ENCODE data around the gene ACAP3.
A peak's percentile ranks its signal among the peaks of the same experiment; 100 is the strongest.

The ACAP3 gene, protein sequence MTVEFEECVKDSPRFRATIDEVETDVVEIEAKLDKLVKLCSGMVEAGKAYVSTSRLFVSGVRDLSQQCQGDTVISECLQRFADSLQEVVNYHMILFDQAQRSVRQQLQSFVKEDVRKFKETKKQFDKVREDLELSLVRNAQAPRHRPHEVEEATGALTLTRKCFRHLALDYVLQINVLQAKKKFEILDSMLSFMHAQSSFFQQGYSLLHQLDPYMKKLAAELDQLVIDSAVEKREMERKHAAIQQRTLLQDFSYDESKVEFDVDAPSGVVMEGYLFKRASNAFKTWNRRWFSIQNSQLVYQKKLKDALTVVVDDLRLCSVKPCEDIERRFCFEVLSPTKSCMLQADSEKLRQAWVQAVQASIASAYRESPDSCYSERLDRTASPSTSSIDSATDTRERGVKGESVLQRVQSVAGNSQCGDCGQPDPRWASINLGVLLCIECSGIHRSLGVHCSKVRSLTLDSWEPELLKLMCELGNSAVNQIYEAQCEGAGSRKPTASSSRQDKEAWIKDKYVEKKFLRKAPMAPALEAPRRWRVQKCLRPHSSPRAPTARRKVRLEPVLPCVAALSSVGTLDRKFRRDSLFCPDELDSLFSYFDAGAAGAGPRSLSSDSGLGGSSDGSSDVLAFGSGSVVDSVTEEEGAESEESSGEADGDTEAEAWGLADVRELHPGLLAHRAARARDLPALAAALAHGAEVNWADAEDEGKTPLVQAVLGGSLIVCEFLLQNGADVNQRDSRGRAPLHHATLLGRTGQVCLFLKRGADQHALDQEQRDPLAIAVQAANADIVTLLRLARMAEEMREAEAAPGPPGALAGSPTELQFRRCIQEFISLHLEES

DNA sequence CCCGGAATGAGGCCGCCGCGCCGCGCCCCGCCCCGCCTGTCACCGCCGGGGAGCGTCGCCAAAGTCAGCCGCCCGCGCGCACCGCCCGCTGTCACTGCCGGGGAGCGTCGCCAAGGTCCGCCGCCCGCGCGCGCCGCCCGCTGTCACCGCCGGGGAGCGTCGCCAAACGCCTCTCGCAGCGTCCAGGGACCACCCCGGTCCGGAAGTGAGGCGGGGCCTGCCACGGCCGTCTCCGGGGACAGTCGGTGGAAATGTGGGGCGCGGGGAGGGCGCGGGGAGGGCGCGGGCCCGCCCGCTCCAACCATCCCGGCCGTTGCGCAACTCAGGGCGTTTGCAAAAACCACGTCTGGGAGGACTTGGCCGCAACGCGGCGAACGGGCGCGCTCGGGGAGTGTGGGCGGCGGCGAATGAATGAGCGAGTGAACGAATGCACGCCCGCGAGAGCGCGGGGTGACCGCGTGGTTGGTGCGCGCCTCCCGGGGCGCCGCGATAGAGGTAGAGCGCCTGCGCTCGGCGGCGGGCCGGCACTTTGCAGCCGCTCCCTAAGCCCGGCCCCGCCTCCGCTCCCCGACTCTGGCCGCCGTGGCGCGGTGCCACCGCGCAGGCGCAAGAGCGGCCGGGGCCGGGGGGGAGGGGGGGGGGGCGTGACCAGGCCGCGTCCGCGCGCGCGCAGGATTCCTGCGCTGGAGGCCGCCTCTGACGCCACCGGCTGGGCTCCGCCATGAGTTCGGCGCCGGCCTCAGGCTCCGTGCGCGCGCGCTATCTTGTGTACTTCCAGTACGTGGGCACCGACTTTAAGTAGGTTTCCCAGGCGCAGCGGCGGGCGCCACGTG, at the start of gene ACAP3, which contains the start of gene PUSL1:
Gene ACAP3, minus strand, starts transcription at position 8 of the 833 bp plus-strand sequence. CDS start 115 bp downstream, outside the sequence.
Gene PUSL1, plus strand, starts transcription at position 675 of the 833 bp plus-strand sequence. Its CDS starts 47 bp downstream, at position 722.
- peak; percentile 91 for DNase-seq

DNA sequence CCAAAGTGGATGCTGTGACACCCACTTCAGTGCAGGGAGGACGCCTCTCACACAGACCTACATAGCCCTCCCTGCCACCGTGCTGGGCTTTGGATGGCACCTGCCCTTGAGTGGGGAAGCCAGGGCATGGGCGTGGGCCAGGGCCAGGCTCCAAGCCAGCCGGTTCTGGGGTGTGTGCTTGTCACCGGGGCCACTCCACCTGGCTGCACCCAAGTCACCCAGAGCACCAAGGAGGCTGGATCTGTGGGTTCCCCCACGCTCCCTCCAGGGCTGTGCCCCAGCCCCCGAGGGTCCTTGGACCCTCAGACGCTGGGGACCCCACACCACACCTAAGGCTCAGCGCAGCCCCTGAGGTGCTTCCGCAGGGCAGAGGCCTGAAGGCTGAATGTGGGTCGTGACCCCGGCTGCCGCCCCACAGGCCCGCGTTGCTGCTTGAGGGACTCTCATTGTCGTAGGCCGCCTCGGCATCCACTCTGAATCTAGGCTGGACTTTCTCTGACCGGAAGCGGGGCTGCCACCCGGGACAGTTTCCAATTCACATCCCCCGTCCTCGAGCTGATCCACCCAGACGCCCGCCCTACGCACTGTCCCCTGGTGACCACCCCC, 49.2 kb upstream of the ACAP3 start:
- no peak for DNase-seq

DNA sequence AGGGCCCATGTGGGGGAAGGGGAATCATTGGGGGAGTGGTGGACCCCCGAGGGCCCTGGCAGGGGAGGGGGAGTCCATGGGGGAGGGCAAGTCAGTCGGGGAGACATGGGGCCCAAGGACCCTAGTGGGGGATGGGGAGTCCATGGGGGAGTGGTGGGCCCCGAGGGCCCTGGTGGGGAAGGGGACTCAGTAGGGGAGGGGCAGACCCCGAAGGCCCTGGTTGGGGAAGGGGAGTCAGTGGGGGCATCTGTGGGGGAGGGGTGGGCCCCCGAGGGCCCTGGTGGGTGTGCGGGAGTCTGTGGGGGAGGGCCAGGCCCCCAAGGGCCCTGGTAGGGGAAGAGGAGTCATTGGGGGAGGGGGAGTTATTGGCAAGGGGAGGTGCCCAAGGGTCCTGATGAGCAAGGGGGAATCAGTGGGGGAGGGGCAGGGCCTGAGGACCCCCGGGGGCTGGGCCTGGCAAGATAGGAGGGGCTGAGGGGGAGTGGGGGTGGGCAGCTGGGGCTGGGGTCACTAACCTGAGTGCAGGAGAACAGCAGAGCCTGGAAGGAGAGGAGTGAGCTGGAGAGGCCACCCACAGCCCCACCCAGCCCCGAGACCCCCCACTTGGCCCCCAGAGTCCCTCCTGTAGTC, 48.6 kb upstream of the ACAP3 start:
- DNase-seq, result no peak

DNA sequence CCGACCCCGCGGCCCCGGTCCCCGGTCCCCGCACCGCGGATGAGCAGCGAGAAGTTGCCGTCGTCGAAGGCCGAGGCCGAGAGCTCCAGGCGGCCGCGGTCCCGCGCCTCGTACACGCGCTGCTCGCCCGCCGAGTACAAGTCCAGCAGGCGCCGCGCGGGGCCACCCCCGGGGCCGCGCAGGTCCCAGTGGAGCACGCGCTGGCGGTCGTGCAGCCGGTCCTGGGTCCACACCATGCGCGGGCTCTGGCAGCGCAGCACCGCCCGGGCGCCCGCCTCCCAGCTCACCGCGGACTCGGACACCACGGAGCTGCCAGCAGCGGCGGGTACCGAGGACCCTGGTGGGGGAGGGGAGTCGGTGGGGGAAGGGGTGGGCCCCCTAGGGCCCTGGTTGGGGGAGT, 47.7 kb upstream of the ACAP3 start:
- DNase-seq, result no peak

DNA sequence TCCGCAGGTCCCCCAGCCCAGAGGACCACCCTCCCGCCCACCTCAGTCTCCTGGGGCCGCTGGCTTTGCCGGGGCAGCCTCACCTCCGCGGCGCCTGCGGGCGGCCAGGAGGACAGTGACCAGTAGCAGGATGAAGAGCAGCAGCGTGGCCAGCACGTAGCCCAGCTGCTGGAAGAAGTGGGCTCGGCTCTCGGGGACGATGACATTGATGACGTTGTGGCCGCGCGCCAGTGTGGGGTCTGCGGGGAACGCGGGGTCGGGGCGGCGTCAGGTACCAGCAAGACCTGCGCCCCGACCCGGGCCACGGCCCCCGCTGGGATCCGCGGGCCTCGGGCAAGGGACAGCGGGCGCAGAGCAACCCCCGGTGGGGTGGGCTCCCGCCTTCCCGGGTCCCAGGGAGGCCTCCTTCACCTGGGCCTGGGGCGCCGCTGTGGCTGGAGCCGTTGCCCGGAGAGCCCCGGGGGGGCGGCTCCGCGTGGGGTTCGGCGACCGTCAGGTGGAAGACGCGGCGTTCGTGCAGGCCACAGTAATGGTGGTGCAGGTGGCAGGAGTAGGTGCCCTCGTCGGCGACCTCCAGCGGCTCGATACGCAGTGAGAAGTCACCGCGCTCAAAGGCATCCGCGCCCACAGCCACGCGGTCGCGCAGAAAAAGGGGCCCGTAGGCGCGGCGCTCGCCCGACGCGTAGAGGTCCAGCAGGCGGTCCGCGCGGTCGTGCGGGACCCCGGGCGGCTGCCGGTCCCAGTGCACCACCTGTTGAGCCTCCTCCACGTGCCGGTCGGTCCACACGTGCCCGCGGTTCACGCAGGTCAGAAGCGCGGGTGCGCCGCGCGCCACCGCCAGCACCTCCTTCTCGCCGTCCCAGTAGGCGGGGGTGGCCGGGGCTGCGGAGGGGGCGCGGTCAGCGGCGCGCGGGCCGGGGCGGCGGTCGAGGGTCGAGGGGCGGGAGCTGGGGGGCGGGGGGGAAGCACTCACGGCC, 46.8 kb upstream of the ACAP3 start:
- no peak for DNase-seq

DNA sequence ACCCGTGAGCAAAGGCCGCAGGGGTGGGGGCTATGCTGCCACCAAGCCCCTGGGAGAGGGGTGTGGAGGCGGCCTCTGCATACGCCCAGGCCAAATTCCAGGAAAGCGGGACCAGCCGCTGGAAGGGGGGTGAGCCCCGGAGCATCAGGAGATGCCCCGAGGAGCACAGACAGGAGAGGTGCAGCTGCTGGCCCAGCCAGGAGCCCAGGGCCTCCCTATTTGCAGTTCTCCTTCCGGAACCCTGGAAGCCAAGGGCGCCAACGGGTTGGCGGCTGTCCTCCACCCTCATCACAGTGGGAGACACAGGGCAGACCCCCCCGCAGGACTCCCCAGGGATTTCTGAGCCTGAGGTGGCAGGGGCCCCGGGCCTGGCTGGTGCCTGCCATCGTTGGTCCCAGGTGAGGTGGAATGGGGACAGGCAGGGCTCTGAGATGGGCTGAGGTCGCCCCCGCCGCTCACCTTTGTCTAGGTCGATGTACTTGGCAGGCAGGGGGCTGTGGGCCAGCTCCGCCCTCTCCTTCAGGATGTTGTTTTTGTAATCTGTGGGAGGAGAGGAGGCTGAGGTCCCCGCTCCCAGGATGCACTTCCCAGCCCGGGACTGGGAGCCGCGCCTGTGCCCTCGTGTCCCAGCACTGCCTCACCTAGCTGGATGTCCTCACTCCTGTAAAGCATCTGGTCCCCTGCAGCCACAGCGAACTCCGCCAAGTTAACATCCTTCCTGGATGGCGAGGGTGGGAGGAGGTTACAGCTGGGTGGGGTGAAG, 45.8 kb upstream of the ACAP3 start:
- DNase-seq, result no peak

DNA sequence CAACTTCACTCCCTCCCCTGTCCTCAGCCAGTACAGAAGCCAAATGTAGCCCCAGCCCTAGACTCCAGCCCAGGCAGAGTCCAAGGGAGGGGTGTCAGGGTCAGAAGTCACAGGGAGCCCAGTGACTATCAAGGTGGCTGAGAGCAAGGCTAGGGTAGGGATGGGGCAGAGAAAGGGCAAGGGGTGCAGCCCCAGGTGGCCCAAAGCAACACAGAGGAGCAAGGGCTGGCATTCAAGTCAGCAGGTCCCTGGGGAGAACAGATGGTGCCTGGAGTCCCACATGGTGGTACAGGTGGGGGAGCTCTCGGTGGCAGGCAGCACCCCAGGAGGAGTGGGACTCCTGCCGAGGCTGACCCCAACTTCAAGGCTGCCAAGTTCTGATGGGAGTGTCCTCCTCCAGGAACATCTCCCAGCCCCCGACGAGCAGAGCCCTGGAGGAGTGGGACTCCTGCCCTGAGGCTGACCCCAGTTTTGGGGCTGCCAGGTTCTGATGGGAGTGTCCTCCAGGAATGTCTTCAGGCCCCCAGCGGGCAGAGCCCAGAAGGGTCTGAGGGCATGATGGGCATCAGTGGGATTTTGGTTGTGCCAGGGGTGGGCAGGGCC, 45.2 kb upstream of the ACAP3 start:
- no peak for DNase-seq

DNA sequence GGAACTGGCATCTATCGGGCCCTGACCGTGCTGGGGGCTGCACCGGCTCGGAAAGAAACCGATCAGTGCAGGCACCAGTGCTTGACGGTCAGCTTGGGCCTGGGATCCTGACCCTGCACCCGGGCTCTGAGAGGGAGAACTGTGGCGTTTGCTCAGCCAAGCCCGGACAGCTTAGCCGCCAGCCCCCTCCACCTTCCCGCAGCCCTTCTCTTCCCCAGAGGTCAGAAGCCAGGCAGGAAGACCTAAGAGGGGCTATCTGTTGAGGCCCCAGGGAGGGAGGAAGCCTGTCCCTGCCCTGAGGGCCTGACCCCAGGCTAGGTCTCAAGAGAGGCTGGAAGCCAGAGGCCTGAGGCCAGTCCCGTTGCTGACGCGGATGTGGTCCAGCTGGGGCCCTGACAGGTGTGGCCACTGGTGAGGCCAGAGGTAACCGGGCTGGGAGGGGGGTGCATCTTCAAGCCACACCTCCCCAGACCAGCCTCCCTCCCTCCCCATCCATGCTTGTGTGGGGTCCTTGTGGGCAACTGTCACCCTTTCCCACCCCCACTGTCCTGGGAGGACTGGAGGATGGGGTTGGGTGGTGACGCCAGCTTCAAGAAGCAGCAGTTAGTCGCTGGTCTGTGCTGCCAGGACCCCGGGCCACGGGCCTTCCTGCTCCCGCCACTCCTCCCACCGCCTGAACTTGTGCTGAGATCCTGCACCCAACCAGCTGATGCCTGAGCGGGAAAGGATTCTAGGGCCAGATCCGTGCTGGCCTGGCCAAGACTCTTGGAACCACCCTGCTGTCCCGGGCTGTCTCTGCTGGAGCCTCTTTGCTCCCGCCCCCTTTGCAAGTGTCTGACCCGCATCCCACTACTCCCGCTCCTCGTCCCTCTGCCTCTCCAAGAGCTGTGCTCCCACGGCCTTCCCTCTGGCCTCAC, 44.0 kb upstream of the ACAP3 start:
- no peak for DNase-seq

DNA sequence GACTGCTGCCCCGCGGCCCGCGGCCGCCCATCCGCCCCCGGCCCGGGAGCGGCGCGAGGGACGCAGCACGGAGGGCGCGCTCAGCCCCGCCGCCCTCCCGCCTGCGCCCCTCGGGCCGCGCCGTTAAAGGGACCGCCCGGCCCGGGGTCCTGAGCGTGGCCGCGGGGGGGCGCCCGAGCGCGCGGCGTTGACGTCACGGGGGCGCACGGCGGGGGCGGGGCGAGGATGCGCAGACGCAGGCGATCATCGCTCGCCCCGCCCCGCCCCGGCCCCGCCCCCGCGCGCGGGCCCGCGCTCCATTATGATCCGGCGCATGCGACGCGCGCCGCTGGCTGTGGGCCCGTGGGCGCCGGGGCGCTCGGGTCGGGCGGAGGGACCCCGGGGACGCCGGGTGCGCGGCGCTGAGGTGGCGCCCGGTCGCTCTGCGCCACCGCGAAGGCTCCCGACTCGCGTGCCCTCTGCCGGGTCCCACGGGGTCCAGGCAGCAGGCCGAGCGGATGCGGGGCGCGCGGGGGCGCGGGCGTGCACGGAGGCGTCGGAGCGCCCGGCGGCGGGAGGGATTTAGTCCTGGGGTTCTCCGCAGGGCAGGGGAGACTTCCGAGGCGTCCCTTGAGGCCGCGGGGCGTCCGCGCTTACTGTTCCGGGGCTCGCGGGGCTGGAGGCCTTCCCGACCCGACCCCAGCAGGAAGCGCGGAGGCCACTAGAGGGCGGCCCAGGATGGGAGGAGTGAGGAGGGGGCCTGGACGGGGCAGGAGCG, 41.7 kb upstream of the ACAP3 start, which contains the start of gene DVL1:
Gene DVL1, minus strand, starts transcription at position 163 of the 757 bp plus-strand sequence. CDS start 353 bp downstream, outside the sequence.
- no peak for DNase-seq

DNA sequence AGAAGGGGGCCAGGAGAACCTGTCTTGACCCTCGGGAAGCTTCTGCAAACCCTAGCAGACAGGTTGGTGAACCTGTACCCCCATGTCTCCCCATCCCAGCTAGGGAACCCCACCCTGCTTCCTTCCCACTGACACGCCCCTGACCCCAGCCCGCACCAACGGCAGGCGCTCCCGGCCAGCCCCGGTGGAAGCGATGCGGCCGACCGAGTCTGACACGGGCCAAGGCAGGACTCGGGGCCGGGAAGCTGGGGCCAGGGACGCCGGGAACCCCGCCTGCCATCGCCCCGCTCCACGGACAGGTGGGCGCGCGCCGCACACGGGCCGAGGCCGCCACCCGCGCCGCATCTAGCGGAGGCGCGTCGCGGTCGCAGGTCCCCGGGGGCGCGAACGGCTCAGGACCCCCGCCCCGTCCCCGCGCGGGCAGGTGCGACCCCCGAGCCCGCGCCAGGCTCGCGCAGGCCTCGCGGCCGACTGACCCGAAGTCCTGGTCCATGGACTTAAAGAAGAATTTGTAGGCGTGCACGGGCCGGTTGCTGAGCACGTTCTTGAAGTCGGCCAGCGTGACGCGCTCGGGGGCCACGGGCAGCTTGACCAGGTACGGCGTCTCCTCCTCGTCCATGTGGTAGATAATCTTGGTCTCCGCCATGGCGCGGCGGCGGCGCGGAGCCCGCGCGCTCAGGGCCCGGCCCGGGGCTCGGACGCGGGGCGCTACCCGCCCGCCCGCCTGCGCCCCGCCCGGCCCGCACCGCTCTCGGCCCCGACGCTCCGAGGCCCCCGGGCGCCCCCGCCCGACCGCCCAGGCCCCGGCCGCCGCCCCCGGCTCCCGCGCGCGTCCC, 40.9 kb upstream of the ACAP3 start:
- no peak for DNase-seq

DNA sequence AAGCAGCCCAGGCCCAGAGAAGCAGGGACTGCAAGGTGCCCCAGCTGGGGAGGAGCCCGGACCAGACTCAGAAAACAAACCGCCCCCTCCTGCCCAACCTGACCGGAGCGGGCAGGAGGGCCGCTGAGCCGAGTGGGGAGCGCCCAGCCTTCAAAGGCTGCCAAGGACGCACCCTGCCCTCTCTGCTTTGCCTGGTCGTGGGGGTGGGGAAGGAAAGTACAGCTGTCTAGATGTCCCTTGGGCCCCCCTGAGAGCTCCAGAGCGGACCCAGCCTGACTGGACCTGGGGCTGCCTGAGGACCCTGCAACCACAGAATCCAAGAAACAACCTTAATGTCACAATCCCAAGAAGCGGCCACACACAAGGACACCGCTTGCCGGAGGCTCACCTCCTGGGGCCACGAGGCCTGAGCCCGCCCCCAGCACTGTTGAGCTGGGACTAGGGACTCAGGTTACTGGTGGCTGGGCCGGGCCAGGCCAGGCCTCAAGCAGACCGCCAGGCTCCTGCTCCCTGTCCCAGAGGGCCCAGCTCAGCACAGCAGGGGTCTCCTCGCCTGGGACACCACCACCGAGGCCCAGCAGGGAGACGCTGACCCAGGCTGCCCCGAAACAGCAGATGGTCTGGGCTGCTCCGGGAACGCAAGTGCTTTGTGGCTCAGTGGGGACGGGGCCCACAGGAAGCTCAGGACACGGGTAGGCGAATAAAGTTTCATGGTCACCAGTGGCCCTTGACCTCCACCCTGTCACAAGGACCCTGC, 40.1 kb upstream of the ACAP3 start:
- DNase-seq, result no peak

DNA sequence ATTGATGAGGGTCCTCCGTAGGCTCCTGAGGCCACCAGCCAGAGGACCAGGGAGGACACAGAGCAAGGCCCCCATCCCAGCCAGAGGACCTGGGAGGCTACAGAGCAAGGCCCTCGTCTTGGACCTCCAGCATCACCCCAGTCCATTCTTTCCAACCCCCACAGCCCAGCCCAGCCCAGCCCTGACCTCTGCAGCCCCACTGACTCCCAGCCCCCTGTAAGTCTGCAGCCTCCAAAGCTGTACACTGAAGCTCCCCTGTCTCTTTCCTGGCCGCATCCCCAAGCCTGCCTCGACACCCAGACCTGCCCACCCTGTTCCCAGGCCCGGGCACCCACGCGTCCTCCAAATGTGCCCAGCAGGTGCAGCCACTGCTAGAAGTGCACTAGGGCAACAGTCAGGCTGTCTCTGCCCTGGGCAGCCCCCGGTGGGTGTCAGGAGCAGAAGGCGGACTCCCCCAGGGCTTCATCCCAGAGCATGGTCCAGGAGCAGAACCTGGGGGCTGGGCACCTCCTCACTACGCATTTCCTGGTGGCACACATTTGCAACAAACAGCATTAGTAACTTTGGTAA, 39.4 kb upstream of the ACAP3 start:
- no peak for DNase-seq

DNA sequence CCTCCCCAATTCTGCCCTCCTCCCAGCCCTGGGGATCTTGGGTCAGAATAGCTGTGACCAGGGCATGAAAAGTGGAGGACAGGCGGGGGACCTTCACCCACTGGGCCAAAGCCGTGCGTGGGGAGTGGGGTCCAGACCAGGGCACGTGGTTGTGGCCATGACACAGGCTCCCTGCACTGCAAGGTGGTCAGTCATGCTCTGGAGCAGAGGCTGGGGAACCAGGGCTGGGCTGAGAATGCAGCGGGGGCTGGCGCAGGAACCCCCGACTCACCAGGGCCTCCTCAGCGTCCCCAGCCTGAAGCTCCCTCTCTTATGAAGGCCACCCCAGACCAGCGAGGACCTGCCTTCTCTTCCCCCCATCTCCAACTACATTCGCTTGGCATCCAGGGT, 38.8 kb upstream of the ACAP3 start:
- DNase-seq, result no peak

DNA sequence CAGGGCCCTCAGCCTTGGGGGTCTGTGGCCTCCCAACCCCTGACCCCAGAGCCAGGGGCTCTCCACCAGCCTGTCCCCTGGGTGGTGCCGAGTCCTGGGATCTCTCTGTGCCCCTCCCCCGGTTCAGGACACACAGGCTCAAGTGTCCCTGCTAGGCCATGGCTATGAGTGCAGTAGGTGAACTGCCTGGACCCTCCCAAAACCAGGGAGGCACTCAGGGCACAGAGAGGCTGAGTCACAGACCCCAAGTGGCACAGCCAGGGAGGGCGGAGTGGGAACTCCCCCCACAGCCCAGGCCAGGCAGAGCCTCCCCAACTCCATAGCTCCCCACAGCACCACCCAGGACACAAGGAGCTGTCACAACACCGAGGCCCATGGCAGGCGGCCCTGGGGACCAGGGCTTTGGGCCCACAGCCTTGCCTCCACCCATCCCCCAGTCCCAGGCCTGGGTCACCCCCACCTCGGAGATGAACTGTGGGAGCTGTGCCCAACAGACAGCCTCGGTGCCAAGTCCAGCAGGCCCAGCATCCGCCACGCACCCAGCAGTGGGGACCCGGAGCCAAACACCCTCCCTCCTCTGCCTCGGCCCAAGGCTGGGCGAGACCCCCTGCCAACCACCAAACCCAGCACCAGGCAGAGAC, 38.2 kb upstream of the ACAP3 start:
- no peak for DNase-seq

DNA sequence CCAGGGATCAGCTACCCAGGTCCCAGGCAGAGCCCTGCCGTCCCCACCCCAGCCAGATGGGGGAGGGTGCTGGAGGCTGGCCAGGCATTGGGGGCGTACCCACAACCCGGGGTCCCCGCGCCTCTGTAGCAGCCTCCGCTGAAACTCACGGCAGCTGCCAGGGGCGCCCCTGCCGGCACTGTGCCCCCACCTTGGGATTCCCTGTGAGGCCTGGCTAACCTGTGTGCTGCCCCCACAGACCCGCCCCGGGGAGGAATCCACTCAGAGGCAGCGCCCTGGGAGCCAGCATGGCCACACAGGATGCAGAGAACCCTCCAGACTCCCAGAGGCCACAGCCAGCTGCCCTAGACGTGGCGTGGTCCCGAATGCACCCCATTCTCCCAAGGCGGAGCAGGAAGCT, 37.7 kb upstream of the ACAP3 start:
- DNase-seq, result no peak
